Measurements from ENCODE around the gene STK24.

- TF ChIP-seq CTCF (conservative IDR thresholded peaks at IDR 0.05) (no peak), ZFX (IDR thresholded peaks at IDR 0.05) (no peak)
Observed at GRCh38 chr13:98519976-98520375, 56.9 kb downstream of the STK24 start.
